Smooth muscle cell of the brain vasculature (primary cell): Measurements from ENCODE around the gene ZNF438.
"Not testable (repeated sequence)": the region's sequence is repeated elsewhere in the genome, so short reads cannot be mapped to it uniquely, and the experiment has no call there.

ENCODE experiments used
- DNase-seq: peaks from one replicate; pipeline ENCODE4 v3.0.0-alpha.2; 2012; ENCODE audit warnings: low read depth, low spot score

The ZNF438 gene

GRCh38 chr10:31031558-31032257 is at the start of gene ZNF438:
Gene ZNF438, minus strand, starts transcription at chr10:31031865. Its CDS starts 154,831 bp downstream, at chr10:30877034.
- peak; percentile 91 for DNase-seq

- no peak for DNase-seq
These were observed 44.9 kb upstream of the ZNF438 start for GRCh38 chr10:31076610-31076988.

- DNase-seq, result no peak
These were observed 44.4 kb upstream of the ZNF438 start for GRCh38 chr10:31075881-31076609.

- DNase-seq, result no peak
These were observed 43.8 kb upstream of the ZNF438 start for GRCh38 chr10:31075434-31075833.

- no peak for DNase-seq
These were observed 43.0 kb upstream of the ZNF438 start for GRCh38 chr10:31074722-31075086.

GRCh38 chr10:31073996-31074721 is 42.5 kb upstream of the ZNF438 start:
- no peak for DNase-seq

GRCh38 chr10:31073211-31073610 is 41.5 kb upstream of the ZNF438 start:
- DNase-seq, result no peak

GRCh38 chr10:31072451-31072850 is 40.8 kb upstream of the ZNF438 start:
- no peak for DNase-seq

GRCh38 chr10:31071232-31072005 is 39.8 kb upstream of the ZNF438 start:
- no peak for DNase-seq

GRCh38 chr10:31070691-31071090 is 39.0 kb upstream of the ZNF438 start:
- no peak for DNase-seq

- DNase-seq, result no peak
These were observed 38.4 kb upstream of the ZNF438 start for GRCh38 chr10:31070025-31070424.

GRCh38 chr10:31069411-31069810 is 37.7 kb upstream of the ZNF438 start:
- no peak for DNase-seq

GRCh38 chr10:31064348-31064747 is 32.7 kb upstream of the ZNF438 start:
- peak; percentile 65 for DNase-seq

- no peak for DNase-seq
These were observed 32.2 kb upstream of the ZNF438 start for GRCh38 chr10:31063841-31064240.

- no peak for DNase-seq
These were observed 31.2 kb upstream of the ZNF438 start for GRCh38 chr10:31062856-31063255.

GRCh38 chr10:31061941-31062340 is 30.3 kb upstream of the ZNF438 start:
- no peak for DNase-seq

GRCh38 chr10:31058795-31059703 is 27.4 kb upstream of the ZNF438 start:
- DNase-seq, result no peak

- DNase-seq, result not testable (repeated sequence)
These were observed 25.0 kb upstream of the ZNF438 start for GRCh38 chr10:31056678-31057077.

- DNase-seq, result no peak
These were observed 24.0 kb upstream of the ZNF438 start for GRCh38 chr10:31055573-31056251.

- DNase-seq, result no peak
These were observed 20.0 kb upstream of the ZNF438 start for GRCh38 chr10:31051703-31052102.
